ENCODE data around the gene ATRN.

ATRN gene

GRCh38 chr20:3679749-3680700 is 209.2 kb downstream of the ATRN start:
- DNase-seq, result no peak

- DNase-seq, result no peak
Observed at GRCh38 chr20:3680701-3681351, 210.0 kb downstream of the ATRN start.

- no peak for DNase-seq
Observed at GRCh38 chr20:3681352-3681930, 210.6 kb downstream of the ATRN start.

GRCh38 chr20:3681931-3682781 is 211.3 kb downstream of the ATRN start, which contains the start of gene ADAM33:
TSS of gene ADAM33 (minus strand) at chr20:3682010. CDS start at chr20:3682004, 6 bp downstream.
- DNase-seq, result no peak

- no peak for DNase-seq
Observed at GRCh38 chr20:3685341-3685740, 214.5 kb downstream of the ATRN start.

GRCh38 chr20:3686421-3686820 is 215.6 kb downstream of the ATRN start:
- DNase-seq, result no peak

GRCh38 chr20:3686867-3687321 is 216.1 kb downstream of the ATRN start:
- DNase-seq, result no peak

- DNase-seq, result no peak
Observed at GRCh38 chr20:3687655-3688054, 216.8 kb downstream of the ATRN start.

- no peak for DNase-seq
Observed at GRCh38 chr20:3689978-3690377, 219.2 kb downstream of the ATRN start.

- no peak for DNase-seq
Observed at GRCh38 chr20:3690413-3690812, 219.6 kb downstream of the ATRN start.

GRCh38 chr20:3691306-3691705 is 220.5 kb downstream of the ATRN start:
- no peak for DNase-seq

- DNase-seq, result no peak
Observed at GRCh38 chr20:3691897-3692296, 221.1 kb downstream of the ATRN start.

- DNase-seq, result no peak
Observed at GRCh38 chr20:3692706-3693294, 222.0 kb downstream of the ATRN start.

GRCh38 chr20:3693376-3693775 is 222.6 kb downstream of the ATRN start:
- no peak for DNase-seq

GRCh38 chr20:3694864-3695263 is 224.0 kb downstream of the ATRN start:
- DNase-seq, result no peak

- no peak for DNase-seq
Observed at GRCh38 chr20:3696200-3696599, 225.4 kb downstream of the ATRN start.

GRCh38 chr20:3696745-3697587 is 226.1 kb downstream of the ATRN start:
- DNase-seq, result no peak

- no peak for DNase-seq
Observed at GRCh38 chr20:3697588-3698305, 226.9 kb downstream of the ATRN start.

GRCh38 chr20:3698591-3699001 is 227.8 kb downstream of the ATRN start:
- no peak for DNase-seq

- DNase-seq, result no peak
Observed at GRCh38 chr20:3699037-3699436, 228.2 kb downstream of the ATRN start.

Measured in activated CD4-positive, CD25-positive, alpha-beta regulatory T cell (primary cell).